Stimulated activated CD4-positive, alpha-beta T cell treated with anti-CD3 and anti-CD28 coated beads, Interleukin-1b, Interleukin-23, amount 100 ng/mL, for 48 hours (primary cell): Measurements from ENCODE around the gene ICA1.

Experiments used
- DNase-seq: peaks from one replicate; pipeline ENCODE4 v3.0.0-alpha.2; 2020

ICA1 gene

GRCh38 chr7:8197994-8198698 is 63.8 kb downstream of the ICA1 start:
- no peak for DNase-seq

DNA sequence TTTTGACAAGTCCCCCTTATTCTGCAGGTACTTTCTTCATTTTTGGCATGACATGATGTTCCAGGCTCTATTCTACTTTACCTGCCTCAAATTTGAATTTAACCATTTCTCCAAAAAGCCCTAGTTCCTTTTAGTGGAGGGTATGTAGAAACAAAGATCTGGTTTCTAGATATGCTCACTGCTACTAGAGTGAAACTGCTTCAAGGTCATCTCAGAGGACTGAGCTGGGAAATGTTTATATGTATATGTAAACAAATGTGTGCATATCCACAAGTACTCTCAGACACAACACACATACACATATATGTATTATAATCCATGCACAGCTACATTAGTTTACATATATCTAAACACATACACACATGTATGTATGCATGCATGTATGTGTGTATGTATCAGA is 69.1 kb downstream of the ICA1 start:
- no peak for DNase-seq

GRCh38 chr7:8190119-8190895 is 71.7 kb downstream of the ICA1 start:
- DNase-seq: peak; percentile 30

GRCh38 chr7:8189625-8190024 is 72.3 kb downstream of the ICA1 start:
- no peak for DNase-seq

DNA sequence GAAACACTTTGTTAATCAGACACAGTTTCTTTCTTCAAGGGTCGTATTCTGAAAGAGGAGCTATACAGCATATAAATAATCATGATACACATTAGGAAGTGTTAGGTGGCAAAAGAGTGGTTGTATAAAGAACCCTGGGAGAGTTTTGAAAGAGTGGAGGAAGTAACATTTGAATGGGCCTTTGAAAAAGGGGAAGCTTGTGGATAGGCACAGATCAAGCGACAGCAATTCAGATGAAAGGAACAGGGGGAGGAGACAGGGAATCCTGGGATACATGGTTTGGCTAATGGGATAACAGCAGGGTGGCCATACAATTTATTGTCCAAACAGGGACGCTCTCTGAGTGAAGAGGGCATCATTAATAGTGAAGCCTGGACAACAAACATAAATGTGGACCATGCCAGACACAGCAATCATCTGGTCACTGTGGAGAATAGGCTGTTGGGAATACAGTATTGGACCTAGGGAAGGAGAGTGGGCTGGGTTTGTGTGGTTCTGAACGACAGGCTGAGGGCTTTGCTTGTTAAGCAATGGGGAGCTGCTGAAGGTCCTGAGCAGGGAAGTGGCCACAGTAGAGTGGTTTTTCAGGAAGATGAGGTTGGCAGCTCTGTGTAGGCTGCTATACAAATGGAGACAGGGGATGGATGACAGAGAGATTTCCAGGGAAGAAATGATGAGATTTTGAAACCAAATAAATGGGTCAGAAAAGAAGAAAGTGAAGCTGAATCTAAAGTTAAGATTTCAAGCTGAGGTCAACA is 75.9 kb downstream of the ICA1 start:
- no peak for DNase-seq

GRCh38 chr7:8184221-8184620 is 77.7 kb downstream of the ICA1 start:
- DNase-seq: no peak

- no peak for DNase-seq
These were observed 82.5 kb downstream of the ICA1 start for GRCh38 chr7:8179486-8179885.

GRCh38 chr7:8178353-8178752 is 83.6 kb downstream of the ICA1 start:
- no peak for DNase-seq

DNA sequence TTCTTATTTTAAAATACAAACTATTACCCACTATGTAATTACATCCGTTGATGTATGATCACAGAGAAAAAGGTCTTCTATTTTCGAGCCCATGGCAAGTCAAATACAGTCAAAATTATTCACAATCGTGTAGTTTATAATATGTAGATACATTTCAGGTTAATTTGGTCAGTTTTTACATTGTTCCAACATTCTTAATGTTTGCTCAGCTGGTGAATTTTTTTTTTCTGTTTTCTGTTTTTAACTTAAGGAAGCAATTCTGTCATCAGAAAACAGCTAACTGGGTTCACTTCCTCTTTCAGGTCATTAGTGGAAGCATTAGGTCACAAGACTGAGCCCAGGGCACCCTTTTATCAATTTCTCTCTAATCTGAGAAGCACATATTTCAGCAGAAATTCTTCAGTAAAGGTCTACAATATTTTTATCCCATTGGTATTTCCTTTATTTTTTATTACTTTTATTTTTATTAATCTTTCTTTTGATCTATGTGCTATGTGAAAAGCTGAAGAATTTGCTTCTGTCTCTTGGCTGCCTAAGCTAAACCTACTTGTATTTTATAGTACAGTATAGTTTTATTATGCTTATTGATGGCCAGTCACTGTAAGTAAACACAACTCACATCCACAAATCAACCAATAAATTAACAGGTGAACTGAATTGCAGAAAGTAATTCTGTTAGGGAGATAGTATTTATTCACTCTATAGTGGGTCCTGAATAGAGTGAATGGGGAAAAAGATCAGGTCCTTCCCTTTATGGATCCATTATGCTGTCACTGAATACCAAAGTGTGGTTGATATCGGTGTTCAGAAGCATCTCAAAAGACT is 84.6 kb downstream of the ICA1 start:
- no peak for DNase-seq

DNA sequence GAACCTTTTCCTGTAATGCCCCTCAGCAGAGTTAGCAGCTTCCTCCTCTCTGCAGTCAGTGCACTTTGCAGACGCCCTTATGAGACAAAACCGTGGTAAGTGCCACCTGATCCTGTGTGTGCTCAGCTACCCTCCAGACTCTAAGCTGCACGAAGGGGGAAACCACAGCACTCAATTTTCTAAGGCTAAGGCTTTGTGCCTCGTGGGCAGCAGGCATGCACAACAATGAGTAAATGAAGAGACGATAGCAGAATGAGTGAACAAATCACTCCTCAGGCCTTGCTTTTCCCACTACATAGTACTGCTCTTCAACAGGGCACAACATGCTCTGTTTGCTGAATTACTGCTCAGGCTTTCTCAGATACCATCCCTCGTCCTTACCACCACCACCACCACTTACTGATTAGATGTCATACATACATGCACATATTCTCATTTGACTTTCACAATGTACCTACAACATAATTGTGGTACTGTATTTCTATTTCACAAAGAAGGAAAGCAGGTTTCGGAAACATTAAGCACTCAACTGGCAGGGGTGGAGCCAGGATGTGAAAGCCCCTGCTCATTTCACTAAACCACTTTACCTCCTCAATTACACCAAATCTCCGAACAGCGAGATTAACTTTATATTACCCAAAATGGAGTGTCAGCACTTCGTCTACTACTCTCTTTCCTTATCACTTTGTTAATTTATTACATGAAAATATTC is 85.4 kb downstream of the ICA1 start:
- DNase-seq: peak; percentile 64

DNA sequence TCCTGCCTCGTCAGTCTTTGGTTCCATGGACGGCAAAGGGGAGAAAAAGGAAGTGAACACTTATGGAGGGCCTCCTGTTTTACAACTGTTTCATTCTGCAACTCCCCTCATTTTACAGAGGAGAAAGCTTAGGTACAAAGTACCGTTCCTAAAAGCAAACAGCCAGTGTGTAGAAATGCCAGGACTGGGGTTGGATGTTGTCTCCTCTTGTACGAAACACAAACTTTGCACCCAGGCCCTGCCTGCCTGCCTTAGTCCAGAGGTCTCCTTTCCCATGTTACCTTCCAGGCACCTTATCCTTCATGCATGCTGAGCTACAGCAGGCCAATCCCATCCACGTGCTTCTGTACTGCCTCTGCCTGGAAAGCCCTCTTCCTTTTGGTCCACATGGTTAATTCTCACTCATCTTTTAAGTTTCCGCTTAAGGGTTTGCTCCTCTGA is 86.0 kb downstream of the ICA1 start:
- DNase-seq: no peak

- DNase-seq: no peak
These were observed 89.3 kb downstream of the ICA1 start for GRCh38 chr7:8172372-8173354.

DNA sequence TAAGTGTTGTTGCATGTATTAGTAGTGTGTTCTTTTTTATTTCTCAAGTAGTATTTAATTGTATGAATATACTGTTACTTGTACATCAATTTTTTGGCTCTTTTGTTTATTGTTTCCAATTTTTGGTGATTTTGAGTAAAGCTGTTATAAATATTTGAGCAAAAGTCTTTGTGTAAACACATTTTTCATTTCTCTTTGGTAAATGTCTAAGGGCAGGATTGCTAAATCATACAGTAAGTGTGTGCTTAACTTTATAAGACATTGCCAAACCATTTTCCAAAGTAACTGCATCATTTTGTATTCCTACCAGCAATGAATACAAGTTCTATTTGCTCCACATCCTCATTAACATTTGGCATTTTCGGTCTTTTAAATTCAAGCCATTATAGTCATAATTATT is 92.8 kb downstream of the ICA1 start:
- DNase-seq: no peak

- no peak for DNase-seq
These were observed 93.6 kb downstream of the ICA1 start for GRCh38 chr7:8168336-8168735.

DNA sequence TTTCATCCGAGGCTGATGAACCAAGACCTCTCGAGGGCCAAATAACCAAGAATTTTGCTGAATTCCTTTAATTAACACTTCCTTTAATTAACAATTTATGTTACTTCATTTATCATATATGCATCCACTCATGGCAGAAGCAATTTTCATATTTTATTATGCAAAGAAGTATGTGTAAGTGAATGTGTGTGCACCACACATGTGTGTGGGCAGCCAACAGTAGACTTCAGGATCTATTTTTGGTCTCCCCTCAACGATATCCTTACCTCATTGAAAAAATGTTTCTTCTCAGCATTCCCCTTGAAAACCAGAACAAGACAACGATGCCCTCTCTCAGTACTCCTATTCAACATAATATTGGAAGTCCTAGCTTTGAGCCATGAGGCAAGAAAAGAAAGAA is 96.8 kb downstream of the ICA1 start:
- DNase-seq: no peak

DNA sequence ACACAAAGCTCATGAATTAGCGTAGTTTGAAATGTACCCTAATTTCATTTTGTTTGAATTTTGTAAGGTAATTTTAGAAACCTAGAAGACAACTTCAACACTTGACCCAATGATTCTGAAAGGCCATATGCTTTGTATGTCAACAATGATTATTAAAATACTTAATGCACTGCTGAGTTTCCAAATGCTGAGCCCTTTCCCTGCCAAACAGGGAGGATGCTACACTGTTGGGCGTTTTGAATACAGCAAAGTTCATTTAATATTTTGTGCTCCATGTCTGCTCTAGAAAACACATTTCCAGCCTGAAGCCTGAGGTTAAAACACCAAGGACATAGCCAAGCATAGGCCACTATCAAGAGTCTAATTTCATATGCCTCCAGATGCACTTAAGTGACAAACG is 99.8 kb downstream of the ICA1 start:
- no peak for DNase-seq

GRCh38 chr7:8161364-8161828 is 100.6 kb downstream of the ICA1 start:
- DNase-seq: no peak

DNA sequence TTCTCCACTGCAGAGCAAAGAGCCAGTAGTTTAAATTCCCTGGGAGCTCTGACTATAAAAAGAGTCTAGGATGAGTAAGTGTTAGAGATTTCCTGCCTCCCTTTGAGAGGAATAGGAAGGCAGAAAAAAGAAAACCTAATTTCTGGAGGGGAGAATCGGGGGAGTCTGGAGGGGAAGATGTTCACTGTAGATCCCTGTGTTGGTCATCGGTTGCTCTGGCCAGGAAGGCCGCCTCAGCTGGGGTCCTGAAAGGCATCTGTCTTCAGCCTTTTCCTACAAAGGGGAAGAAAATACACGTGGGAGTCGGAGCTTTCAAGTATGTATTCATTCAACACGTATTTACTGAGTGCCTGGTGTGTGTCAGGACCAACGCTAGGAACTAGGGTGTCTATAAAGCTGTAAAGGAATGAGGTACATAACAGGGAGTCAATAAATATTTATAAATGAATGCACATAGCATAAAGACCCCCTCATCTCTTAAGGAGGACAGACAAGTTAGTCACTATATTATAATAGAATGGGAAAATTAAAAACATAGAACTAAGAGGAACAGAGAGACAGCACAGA is 101.1 kb downstream of the ICA1 start:
- DNase-seq: no peak

DNA sequence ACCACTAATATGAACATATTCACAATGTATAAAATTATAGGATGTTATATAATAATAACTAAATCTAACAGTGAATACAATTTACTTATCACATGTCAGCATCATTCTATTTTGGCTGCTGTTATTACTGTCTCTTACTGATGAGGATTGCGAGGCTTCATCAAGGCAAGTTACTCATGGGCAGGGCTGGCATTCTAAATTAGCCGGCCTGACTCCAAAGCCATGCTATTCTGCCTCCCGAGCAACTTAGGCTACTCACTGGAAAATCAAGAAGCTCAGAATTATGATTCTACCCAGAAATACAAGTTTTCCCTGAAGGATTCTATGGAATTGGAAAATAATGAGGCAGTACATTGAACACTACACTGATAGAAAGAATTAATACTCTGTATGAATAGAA is 101.7 kb downstream of the ICA1 start:
- DNase-seq: no peak

GRCh38 chr7:8159595-8159994 is 102.4 kb downstream of the ICA1 start:
- no peak for DNase-seq
